Nucleus accumbens (tissue), 56 donors: ENCODE results near the gene TMX1.

Source experiments
- DNase-seq, 56 donors: peaks; one replicate each; lab custom pipeline; 2025; lab: John Stamatoyannopoulos, UW

The TMX1 gene

GRCh38 chr14:51291016-51291415, 51.0 kb downstream of the TMX1 start:
- no peak for DNase-seq

DNA sequence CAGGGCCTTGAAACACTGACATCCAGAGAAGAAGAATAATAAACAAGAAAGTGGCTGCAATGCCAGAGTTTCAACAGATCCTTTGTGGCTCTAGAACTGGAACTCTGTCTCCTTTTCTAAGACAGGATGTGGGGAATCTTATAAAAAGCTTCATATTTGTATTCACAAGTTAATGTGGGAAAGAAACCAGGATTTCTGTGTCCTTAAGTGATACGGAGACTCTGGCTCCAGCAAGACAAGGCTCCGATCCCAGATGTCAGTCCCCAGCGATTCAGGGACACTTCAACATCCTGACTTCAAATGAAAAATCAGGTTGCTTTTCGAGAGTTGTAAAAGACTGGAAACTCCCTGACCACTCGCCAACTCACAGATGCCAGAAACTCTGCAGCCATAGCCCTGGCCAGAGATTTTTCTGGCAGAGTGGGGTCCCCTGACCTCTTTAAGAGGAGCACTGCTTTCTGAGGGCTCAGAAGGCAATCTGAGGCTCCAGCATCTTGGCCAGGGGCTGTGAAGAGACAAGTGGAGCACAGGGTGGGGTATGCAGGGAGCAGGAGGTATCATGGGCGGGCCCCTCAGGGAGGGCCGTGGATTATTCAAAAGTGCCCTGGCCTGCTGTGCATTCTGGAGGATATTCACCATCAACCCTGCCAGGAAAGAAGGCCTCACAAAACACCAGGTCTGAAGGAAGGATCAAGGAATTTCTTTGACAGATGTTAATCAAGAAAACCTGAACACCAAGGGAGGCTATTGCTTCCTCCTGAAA, 53.3 kb downstream of the TMX1 start:
- peak in 8 of 56 donors; percentile 4 to 26 (median 15) for DNase-seq

GRCh38 chr14:51293912-51294389, 53.9 kb downstream of the TMX1 start:
- no peak for DNase-seq

- DNase-seq = no peak
Measured at GRCh38 chr14:51294951-51295525, 55.0 kb downstream of the TMX1 start.

DNA sequence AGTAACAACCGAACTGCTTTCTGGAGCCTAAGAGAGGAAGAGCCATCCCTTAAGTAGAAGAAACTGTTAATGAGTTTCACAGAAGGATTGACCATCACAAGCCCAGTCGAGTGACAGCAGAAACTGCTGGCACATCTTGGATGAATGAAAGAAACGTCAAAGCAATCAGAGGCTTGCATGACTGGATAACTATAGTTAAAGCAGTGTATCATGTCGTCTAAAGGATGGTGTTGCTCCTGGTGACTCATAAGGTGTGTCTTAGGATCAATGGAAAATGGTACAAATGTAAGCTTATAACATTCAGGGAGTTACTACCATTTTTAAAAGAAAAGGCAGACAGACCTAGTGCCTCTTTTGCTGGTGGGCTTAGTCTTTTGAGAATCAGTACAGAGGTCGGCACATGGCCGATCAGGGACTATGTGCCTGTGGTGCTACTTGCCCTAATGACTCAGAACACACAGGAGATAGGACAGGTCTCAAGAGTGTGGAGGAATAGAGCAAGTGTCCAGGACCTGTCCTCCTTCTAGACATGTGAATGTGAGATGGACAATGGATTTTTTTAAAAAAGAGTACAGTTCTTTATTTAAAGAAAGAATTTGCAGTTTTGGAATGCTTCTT, 55.7 kb downstream of the TMX1 start:
- no peak for DNase-seq

DNA sequence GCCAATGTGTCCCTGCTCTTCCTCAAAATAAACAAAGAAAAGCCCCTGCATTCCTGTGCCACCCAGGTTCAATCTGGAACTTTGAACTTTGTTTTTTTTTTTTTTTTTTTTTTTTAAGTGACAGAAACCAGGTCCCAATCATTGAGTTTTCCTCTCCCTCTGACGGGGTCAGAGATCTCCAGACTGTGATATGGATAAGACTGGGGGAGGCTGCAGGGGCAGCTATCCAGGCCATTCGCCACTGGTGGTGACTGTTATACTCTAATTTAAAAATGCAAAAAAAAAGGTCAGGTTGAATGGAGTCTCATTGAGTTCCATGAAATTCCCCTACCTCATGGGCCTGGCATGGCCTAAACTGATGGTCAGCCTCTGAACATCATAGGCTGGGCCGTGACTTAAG, 57.0 kb downstream of the TMX1 start:
- no peak for DNase-seq

GRCh38 chr14:51298895-51299294, 58.8 kb downstream of the TMX1 start:
- DNase-seq = no peak

- DNase-seq = no peak
Measured at GRCh38 chr14:51302295-51303030, 62.4 kb downstream of the TMX1 start.

DNA sequence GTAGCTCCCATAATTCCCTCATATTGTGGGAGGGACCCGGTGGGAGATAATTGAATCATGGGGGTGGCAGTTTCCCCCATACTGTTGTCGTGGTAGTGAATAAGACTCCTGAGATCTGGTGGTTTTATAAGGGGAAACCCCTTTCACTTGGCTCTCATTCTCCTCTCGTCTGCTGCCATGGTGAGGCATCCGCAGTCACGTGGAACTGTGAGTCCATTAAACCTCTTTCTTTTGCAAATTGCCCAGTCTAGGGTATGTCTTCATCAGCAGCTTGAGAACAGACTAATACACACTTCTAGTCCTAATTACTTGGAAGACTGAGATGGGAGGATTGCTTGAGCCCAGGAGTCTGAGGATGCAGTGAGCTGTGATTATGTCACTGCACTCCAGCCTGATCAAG, 64.4 kb downstream of the TMX1 start:
- DNase-seq = no peak

- DNase-seq = no peak
Measured at GRCh38 chr14:51304941-51305340, 64.9 kb downstream of the TMX1 start.

GRCh38 chr14:51305751-51306150, 65.7 kb downstream of the TMX1 start:
- DNase-seq = no peak
